ENCODE results near the gene FARP1.

Gene FARP1

DNA sequence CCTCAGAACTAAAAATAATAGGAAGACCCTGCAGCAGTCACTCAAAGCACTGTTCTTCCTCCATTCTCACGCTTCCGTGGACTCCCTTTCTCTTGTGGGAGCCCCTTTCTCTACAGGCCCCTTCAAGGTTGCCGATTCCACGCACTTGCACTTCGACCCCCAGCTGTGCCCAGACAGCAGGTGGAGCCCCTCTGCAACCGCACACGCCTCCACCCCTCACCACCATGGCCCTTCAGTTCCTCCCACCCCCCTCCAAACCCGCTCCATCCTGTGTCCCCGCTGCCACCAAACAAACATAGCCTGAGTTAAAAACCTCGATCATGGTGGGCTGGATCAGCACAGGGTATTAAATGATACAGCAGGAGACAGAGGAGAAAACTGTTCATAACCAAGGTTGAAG, 331.4 kb downstream of the FARP1 start:
- no peak for DNase-seq (ENCODE audit: low read depth)
- no peak for TF ChIP-seq CTCF (conservative IDR thresholded peaks at IDR 0.05; ENCODE audit: low read depth, low read length)

GRCh38 chr13:98474761-98475160, 331.9 kb downstream of the FARP1 start:
- no peak for TF ChIP-seq CTCF (conservative IDR thresholded peaks at IDR 0.05; ENCODE audit: low read depth, low read length)
- no peak overlapping the region for H3K4me3 ChIP-seq (ENCODE audit: low read length)

More for the DNA sequence above, 331.4 kb downstream of the FARP1 start:
- no peak overlapping the region for H3K4me3 ChIP-seq (ENCODE audit: low read length)

DNA sequence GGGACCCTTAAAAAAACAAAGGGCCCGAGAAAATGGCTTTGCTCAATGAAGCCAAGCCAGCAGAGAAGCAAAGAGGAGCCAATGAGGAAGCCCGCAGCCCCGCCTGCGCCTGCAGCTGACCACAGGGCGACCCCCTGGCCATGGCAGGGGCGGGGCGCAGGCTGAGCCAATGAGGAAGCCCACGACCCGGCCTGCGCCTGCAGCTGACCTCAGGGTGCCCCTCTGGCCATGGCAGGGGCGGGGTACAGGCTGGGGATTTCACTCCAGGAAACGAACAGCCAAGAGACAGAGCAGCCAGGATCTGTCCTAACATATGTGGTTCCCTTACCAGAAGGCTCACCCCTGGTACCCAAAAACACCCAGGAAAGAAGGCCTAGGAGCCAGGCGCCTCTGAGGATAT, 332.6 kb downstream of the FARP1 start:
- no peak overlapping the region for H3K4me3 ChIP-seq (ENCODE audit: low read length)
- no peak for DNase-seq (ENCODE audit: low read depth)
- TF ChIP-seq CTCF (conservative IDR thresholded peaks at IDR 0.05; ENCODE audit: low read depth, low read length) = no peak

More at GRCh38 chr13:98474761-98475160, 331.9 kb downstream of the FARP1 start:
- no peak for DNase-seq (ENCODE audit: low read depth)

DNA sequence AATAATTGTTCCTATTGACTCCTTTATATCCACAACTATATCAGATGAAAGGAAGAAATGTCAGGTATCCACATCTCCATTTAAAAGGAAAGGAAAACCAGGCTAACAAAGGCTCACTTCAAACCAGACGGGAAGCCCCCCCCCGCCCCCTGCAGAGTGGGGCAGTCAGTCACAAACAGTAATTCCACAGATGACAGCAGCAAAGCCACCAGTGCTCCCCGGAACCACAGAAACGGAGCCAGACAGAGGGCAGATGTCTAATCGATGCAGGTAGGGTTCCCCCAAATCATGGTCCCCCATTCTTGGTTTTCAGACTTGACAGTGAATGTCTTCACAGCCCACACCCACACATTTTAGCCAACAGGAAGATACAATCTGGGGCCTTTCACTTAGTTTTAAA, 333.2 kb downstream of the FARP1 start:
- TF ChIP-seq CTCF (conservative IDR thresholded peaks at IDR 0.05; ENCODE audit: low read depth, low read length) = no peak
- no peak for DNase-seq (ENCODE audit: low read depth)
- H3K4me3 ChIP-seq (ENCODE audit: low read length) = no peak overlapping the region

DNA sequence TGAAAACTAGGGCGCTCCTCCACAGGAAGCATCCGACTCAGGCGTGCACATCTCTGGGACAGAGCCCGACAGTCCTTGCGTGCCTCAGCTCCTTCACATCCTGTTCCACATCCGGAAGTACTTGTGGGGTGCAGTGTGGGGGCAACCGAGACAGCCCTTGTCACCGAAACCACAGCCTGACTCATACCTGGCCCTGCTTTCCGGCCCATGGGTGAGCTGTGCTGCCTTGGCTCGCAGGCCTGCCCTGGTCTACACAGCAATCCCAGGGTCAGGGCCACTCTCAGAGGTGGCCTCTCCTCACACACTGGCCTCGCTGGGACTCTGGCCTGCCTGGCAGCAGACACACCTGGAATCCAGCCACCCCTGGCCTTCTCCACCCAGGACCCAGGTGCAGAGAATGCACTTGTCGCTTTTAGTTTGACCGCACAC, 333.7 kb downstream of the FARP1 start:
- peak; percentile 62 for DNase-seq (ENCODE audit: low read depth)
- no peak overlapping the region for H3K4me3 ChIP-seq (ENCODE audit: low read length)
- no peak for TF ChIP-seq CTCF (conservative IDR thresholded peaks at IDR 0.05; ENCODE audit: low read depth, low read length)

GRCh38 chr13:98478189-98479129, 335.6 kb downstream of the FARP1 start:
- no peak for DNase-seq (ENCODE audit: low read depth)
- H3K4me3 ChIP-seq (ENCODE audit: low read length) = peak overlapping the region; percentile 10
- TF ChIP-seq CTCF (conservative IDR thresholded peaks at IDR 0.05; ENCODE audit: low read depth, low read length) = no peak

DNA sequence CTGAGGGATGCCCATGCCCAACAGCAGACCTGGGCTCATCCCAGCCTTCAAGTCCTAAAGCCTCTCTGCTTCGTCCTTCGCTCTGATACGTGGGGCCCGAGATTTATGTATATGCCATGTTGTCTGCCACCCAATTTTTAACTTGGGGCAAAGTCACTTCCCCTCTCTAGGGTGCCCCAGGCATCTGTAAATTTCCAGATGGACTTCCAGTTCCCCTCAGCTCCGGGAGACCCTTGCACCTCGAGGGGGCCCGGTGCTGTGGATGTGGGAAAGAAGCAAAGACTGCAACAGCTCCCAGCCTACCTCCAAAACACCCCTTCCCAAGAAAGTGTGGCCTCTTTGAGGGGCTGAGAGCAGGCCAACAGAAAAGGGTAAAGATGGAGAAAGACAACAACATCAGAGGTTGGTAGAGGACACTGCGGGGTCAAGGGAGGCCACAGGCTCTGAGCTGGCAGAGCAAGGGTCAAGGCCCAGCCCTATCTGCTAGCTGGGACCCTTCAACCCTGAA, 336.7 kb downstream of the FARP1 start:
- TF ChIP-seq CTCF (conservative IDR thresholded peaks at IDR 0.05; ENCODE audit: low read depth, low read length) = no peak
- no peak for DNase-seq (ENCODE audit: low read depth)
- H3K4me3 ChIP-seq (ENCODE audit: low read length) = peak overlapping the region; percentile 19

All from retinal pigment epithelial cell (primary cell).